A673 (cell line): ENCODE results near the gene EFCAB8. TPM values are rescaled to one million over a fixed set of nuclear protein-coding genes. Genes with fewer than 3 reads are reported as not detected.

Source experiments
- BruUV-seq: library from RNA; stranded (reverse); fragments of 400-500 nt; replicated peaks from 2 replicates; lab custom pipeline; 2021; lab: Mats Ljungman, UMichigan
- CTCF ChIA-PET: fragments of 300-600 bp; sonication (Branson Sonifier 250); formaldehyde crosslinking; loops from one replicate; lab custom pipeline; 2022; ENCODE audit warnings: antibody characterized with exemption; lab: Charles Lee
- POLR2A ChIA-PET: fragments of 300-600 bp; sonication (Branson Sonifier 250); formaldehyde crosslinking; loops from one replicate; lab custom pipeline; 2022; ENCODE audit warnings: antibody characterized with exemption; ENCODE audit not compliant: low non-redundant PET; lab: Charles Lee
- DNase-seq: peaks from one replicate; pipeline ENCODE4 v3.0.0-alpha.2; 2015; ENCODE audit warnings: low spot score
- H3K27ac ChIP-seq: fragments of 200-600 bp; sonication (generic); 2 replicates; pipeline ENCODE4 v1.5.1; 2016; ENCODE audit warnings: mixed run types, low read depth, mild to moderate bottlenecking, mixed read lengths, antibody characterized with exemption, low read length; ENCODE audit not compliant: poor library complexity, severe bottlenecking
- H3K27me3 ChIP-seq: fragments of 200-600 bp; sonication (generic); replicated peaks from 2 replicates; pipeline ENCODE4 v1.6.1; 2017; ENCODE audit warnings: mixed run types, low read depth, mild to moderate bottlenecking, mixed read lengths, antibody characterized with exemption, low read length; ENCODE audit not compliant: insufficient read depth, poor library complexity
- H3K36me3 ChIP-seq: fragments of 200-600 bp; sonication (generic); 2 replicates; pipeline ENCODE4 v1.6.1; 2016; ENCODE audit warnings: mixed run types, mild to moderate bottlenecking, mixed read lengths, antibody characterized with exemption, low read length; ENCODE audit not compliant: insufficient read depth, poor library complexity, severe bottlenecking
- H3K4me1 ChIP-seq: fragments of 200-600 bp; sonication (generic); 2 replicates; pipeline ENCODE4 v1.6.1; 2017; ENCODE audit warnings: mixed run types, mild to moderate bottlenecking, mixed read lengths, antibody characterized with exemption, low read length; ENCODE audit not compliant: insufficient read depth, poor library complexity, severe bottlenecking
- H3K4me3 ChIP-seq: fragments of 200-600 bp; sonication (generic); 2 replicates; pipeline ENCODE4 v1.5.1; 2016; ENCODE audit warnings: low read depth, mixed run types, mild to moderate bottlenecking, mixed read lengths, low read length; ENCODE audit not compliant: poor library complexity, severe bottlenecking
- H3K9me3 ChIP-seq: fragments of 200-600 bp; sonication (generic); 2 replicates; pipeline ENCODE4 v1.6.1; 2016; ENCODE audit warnings: mixed run types, low read depth, mild to moderate bottlenecking, mixed read lengths, antibody characterized with exemption, low read length; ENCODE audit not compliant: poor library complexity, severe bottlenecking
- CTCF ChIP-seq: fragments of 300-800, 200-600 bp; sonication (generic); conservative IDR thresholded peaks from 2 replicates; pipeline ENCODE4 v1.5.1; 2017; ENCODE audit warnings: low read depth, mild to moderate bottlenecking, antibody characterized with exemption, low read length, moderate library complexity, mixed read lengths
- EZH2 ChIP-seq: fragments of 200-600 bp; sonication (generic); IDR thresholded peaks from 2 replicates; pipeline ENCODE4 v1.6.1; 2017; ENCODE audit warnings: borderline replicate concordance, low read depth, mild to moderate bottlenecking, mixed read lengths, antibody characterized with exemption, low read length; ENCODE audit not compliant: poor library complexity, severe bottlenecking
- intact Hi-C: fragments of 100-400 bp; cut with micrococcal nuclease; formaldehyde crosslinking; loops from one replicate; pipeline ENCODE4 v1.10.0; 2022; ENCODE audit not compliant: unreplicated experiment
- total RNA-seq: library from RNA; stranded (reverse); gene quantifications from 2 replicates; pipeline ENCODE4 v1.2.3, GENCODE V29; 2021

Gene EFCAB8
- total RNA-seq, 1 experiment from 2014 or later = not detected

DNA sequence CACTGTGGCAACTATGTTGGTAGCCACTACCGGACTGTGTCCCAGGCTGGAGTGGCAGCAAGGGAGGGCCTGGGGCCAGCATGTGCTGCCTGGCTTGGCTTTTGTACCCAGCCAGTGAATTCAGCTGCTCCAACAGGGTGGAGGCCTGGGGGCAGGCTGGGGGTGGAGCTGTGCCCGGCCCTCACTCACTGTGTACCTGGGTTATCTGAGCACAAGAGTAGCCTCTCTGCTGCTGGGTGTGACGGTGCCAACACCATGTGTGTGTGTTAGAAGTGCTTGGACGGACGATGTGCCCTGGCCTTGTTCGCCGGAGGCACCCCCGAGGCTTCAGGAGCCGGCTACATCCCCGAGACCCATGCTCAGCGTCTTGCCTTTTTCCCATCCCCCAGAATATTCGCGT is 49.2 kb downstream of the EFCAB8 start:
- Histone ChIP-seq H3K27ac (no peak overlapping the region), H3K36me3 (no peaks in the 10 kb centered on the region), H3K27me3 (no peaks in the 10 kb centered on the region), H3K9me3 (no peaks in the 10 kb centered on the region), H3K4me1 (no peaks in the 10 kb centered on the region), H3K4me3 (no peak overlapping the region)
- DNase-seq = no peak
- no TSS peak for BruUV-seq
- no peak for TF ChIP-seq CTCF
- TF ChIP-seq EZH2 = no peak
- POLR2A ChIA-PET = no interaction called here
- CTCF ChIA-PET = no interaction called here
- intact Hi-C loops = no loop called here

GRCh38 chr20:32908334-32909292 is 49.9 kb downstream of the EFCAB8 start:
- Histone ChIP-seq H3K4me1 (no peaks in the 10 kb centered on the region), H3K36me3 (no peaks in the 10 kb centered on the region), H3K4me3 (no peak overlapping the region), H3K27ac (no peak overlapping the region), H3K9me3 (no peaks in the 10 kb centered on the region), H3K27me3 (no peaks in the 10 kb centered on the region)
- intact Hi-C loops = no loop called here
- TF ChIP-seq EZH2 (no peak), CTCF (no peak)
- ChIA-PET CTCF (no interaction called here), POLR2A (no interaction called here)
- no TSS peak for BruUV-seq
- DNase-seq = no peak

DNA sequence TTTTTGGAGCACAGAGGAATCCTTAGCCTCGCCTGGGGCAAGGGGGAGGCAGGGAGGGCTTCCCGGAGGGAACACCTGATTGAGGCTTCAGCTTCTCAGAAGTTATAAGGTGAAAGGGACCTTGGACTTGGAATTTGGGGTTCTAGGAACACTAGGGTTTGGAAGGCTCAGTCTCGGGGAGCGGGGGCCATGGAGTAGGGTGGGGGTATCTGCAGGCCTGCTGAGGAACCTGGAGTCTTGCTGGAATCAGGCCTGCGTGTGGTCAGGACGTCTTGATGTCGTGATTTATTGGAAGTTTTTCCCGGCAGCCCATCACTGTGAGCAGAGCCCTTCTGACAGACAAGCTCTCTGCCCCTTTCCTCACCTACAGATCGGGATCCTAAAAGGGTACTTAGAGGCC is 50.7 kb downstream of the EFCAB8 start:
- no peaks in the 10 kb centered on the region for H3K4me1 ChIP-seq
- ChIA-PET POLR2A (no interaction called here), CTCF (no interaction called here)
- TF ChIP-seq EZH2 (no peak), CTCF (no peak)
- no peaks in the 10 kb centered on the region for H3K36me3 ChIP-seq
- intact Hi-C loops = no loop called here
- DNase-seq = no peak
- H3K27ac ChIP-seq = no peak overlapping the region
- no TSS peak for BruUV-seq
- no peaks in the 10 kb centered on the region for H3K27me3 ChIP-seq
- no peaks in the 10 kb centered on the region for H3K9me3 ChIP-seq
- no peak overlapping the region for H3K4me3 ChIP-seq
